ENCODE measurements around the gene IRF4. TPM values are rescaled to one million over a fixed set of nuclear protein-coding genes. Genes with fewer than 3 reads are reported as not detected.

The IRF4 gene
- total RNA-seq, 1 donor from 2014 or later, result 2.9 TPM

DNA sequence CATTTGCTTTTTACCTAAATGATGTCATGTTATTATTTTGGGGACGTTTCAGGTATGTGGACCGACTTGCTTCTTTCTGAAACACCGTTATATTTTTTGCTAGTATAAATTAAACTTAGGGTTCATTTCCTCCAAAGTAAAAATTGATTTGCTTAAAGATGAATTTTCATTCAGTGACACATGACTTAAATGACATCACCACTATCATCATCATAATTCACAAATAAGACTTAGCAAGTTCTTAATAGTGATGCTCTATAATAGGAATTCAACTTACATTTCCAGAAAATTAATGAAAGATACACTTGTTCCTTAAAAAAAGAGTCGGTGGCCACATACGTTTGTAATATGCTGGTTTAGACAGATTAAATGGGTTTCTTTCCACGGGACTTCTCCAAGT is 9.3 kb downstream of the IRF4 start:
- Histone ChIP-seq H3K4me1 (no peaks in the 10 kb centered on the region), H3K36me3 (no peaks in the 10 kb centered on the region), H3K27ac (no peak overlapping the region), H3K4me3 (no peak overlapping the region), H3K9me3 (no peaks in the 10 kb centered on the region), H3K27me3 (no peaks in the 10 kb centered on the region)
- no peak for DNase-seq (ENCODE audit: extremely low spot score in 2 of 2)
- intact Hi-C loops (cut with DNase I), result no loop called here
- TF ChIP-seq, protein P1, sequence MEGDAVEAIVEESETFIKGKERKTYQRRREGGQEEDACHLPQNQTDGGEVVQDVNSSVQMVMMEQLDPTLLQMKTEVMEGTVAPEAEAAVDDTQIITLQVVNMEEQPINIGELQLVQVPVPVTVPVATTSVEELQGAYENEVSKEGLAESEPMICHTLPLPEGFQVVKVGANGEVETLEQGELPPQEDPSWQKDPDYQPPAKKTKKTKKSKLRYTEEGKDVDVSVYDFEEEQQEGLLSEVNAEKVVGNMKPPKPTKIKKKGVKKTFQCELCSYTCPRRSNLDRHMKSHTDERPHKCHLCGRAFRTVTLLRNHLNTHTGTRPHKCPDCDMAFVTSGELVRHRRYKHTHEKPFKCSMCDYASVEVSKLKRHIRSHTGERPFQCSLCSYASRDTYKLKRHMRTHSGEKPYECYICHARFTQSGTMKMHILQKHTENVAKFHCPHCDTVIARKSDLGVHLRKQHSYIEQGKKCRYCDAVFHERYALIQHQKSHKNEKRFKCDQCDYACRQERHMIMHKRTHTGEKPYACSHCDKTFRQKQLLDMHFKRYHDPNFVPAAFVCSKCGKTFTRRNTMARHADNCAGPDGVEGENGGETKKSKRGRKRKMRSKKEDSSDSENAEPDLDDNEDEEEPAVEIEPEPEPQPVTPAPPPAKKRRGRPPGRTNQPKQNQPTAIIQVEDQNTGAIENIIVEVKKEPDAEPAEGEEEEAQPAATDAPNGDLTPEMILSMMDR (IDR thresholded peaks at IDR 0.05), result no peak
- TF ChIP-seq POLR2A (IDR thresholded peaks at IDR 0.05), result no peak
- TF ChIP-seq POLR2AphosphoS5 (IDR thresholded peaks at IDR 0.05; ENCODE audit: insufficient read depth in 1 of 2, low read depth in 1 of 2), result no peak

DNA sequence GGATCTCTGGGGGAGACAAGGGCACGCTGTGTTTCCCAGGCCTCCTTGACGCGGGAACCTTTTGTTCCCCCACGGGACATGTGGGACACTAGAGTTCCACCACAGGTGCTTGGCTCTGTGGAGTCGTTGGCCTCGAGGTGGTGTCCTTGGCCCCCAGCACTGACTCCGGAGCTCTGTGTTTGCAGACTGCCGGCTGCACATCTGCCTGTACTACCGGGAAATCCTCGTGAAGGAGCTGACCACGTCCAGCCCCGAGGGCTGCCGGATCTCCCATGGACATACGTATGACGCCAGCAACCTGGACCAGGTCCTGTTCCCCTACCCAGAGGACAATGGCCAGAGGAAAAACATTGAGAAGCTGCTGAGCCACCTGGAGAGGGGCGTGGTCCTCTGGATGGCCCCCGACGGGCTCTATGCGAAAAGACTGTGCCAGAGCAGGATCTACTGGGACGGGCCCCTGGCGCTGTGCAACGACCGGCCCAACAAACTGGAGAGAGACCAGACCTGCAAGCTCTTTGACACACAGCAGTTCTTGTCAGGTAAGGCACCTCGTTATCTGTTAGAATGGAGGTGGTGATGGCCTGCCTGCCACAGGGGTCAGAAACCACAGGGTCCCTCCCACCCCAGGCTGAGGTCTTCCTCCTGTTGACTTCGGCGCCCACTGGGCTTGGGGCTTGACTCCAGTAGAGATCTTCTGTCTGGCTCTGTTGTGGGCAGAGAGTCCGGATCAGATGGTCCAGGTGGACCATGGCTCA is 9.9 kb downstream of the IRF4 start:
- Histone ChIP-seq H3K4me1 (no peaks in the 10 kb centered on the region), H3K27ac (no peak overlapping the region), H3K4me3 (no peak overlapping the region), H3K9me3 (no peaks in the 10 kb centered on the region), H3K27me3 (no peaks in the 10 kb centered on the region), H3K36me3 (no peaks in the 10 kb centered on the region)
- DNase-seq (ENCODE audit: extremely low spot score in 2 of 2), result no peak
- intact Hi-C loops (cut with DNase I), result no loop called here
- TF ChIP-seq POLR2A (IDR thresholded peaks at IDR 0.05), result no peak

DNA sequence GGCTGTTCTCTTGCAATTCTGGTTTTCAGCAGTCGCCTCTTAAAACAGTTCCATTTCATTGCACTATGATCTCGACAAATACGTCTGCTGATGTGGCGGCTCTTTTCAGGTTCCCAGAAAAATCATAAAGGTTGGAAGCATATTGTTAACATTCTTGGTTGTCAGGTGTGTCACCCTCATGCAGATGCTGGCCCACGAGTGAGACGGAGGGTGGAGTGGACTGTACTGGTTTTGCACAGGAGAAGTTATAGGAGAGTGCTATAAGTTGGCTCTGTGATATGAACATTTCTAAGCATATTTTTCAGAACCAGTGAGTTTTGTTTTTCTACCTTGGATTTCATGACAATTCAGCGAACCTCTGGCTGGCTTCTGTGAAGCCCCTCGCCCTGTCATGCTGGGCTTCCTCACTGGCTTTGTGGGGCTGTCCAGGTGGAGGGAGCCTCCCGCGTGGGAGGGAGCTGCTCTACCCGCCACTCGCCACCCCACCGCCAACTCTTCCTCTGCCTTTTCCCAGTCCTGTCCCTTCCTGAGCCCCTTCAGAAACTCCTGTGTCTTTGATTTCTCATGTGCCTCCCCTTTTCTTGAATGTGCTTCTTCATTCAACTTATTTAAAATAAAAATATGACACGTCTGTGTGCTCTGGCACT is 10.6 kb downstream of the IRF4 start:
- TF ChIP-seq POLR2AphosphoS5 (IDR thresholded peaks at IDR 0.05; ENCODE audit: insufficient read depth in 1 of 2, low read depth in 1 of 2) (no peak), POLR2A (IDR thresholded peaks at IDR 0.05) (no peak)
- TF ChIP-seq, protein P1 (IDR thresholded peaks at IDR 0.05), result no peak
- DNase-seq (ENCODE audit: extremely low spot score in 2 of 2), result no peak
- H3K27ac ChIP-seq, result no peak overlapping the region
- no peaks in the 10 kb centered on the region for H3K9me3 ChIP-seq
- no peaks in the 10 kb centered on the region for H3K27me3 ChIP-seq
- no peaks in the 10 kb centered on the region for H3K36me3 ChIP-seq
- no peaks in the 10 kb centered on the region for H3K4me1 ChIP-seq
- intact Hi-C loops (cut with DNase I), result no loop called here
- H3K4me3 ChIP-seq, result no peak overlapping the region

DNA sequence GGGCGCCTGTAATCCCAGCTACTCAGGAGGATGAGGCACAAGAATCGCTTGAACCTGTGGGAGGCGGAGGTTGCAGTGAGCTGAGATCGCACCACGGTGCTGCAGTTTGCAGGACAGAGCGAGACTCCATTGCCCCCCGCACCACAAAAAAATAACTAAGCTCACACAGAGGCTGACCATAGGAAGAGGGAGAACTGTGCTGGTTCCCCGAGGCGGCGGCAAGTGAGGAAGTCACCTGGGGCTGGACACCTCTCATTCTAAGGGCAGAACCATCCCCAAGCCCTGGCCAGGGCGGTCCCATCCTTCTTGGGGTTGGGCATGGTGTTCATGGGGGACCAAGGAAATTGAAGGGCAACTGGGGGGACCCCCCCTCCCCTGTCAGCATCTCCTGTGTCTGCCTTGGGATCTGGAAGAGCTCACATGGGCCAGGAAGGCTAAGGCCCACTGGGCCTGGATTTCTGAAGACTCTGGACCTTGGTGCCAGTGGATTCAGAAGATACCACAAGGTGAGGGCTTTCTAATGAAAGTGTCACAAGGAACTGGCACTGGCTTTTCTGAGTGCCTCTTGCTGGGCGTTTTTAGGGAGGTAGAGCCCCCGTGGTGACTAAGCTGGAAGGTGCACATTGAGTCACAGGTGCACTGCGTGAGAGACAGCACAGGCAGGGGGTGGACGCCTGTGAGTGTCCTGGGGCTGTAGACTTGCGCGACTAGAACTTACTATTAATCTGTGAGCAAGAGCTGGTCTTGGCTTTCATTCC is 11.5 kb downstream of the IRF4 start:
- Histone ChIP-seq H3K9me3 (no peaks in the 10 kb centered on the region), H3K27me3 (no peaks in the 10 kb centered on the region), H3K27ac (no peak overlapping the region), H3K4me3 (no peak overlapping the region), H3K4me1 (no peaks in the 10 kb centered on the region), H3K36me3 (no peaks in the 10 kb centered on the region)
- TF ChIP-seq, protein P1 (IDR thresholded peaks at IDR 0.05), result no peak
- TF ChIP-seq POLR2A (IDR thresholded peaks at IDR 0.05) (no peak), POLR2AphosphoS5 (IDR thresholded peaks at IDR 0.05; ENCODE audit: insufficient read depth in 1 of 2, low read depth in 1 of 2) (no peak)
- intact Hi-C loops (cut with DNase I), result no loop called here
- no peak for DNase-seq (ENCODE audit: extremely low spot score in 2 of 2)

DNA sequence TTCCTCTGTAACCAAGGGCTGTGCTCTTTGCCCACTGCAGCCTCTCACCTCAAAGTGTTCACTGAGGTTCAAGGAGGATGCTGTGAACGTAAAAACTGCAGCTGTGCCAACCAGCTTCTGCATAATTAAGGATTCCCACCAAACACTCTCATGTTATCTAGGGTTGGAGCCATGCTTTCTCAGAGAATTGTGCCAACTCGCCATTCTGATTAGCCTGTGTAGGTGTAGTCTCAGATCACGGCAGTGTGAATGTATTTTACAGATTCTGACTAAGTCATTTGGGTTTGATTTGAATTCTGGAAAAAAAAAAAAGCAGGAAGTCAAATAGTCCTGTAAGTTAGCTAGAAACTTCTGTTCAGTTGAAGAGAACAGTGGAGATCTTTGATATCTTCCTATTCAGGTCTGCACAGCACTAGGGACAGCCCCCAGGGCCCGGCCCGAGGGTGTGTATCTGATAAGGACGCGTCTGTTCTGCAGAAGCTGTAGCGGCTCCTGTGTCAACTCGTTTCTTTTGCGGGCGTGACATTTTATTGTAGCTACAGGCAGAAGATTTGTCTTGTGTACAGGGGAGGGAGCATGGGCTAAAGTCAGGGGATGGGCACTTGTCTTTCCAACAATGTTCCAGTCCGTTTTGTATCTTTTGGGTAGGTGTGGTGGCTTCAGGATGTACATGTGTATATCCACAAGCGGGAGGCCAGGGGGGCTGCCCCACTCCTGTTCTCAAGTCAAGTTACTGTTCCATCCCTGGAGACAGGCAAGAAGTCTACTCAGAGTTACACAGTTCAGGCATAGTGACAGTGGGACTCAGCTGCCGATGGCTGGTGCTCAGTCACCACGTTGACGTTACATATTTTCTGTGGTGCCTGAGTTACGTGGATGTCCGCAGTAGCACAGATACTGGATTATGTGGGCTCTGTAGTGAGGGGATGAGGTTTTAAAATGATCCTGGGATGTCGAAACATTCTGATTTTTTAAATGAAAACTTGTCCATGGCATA is 12.4 kb downstream of the IRF4 start:
- intact Hi-C loops (cut with DNase I), result no loop called here
- H3K27ac ChIP-seq, result no peak overlapping the region
- H3K36me3 ChIP-seq, result no peaks in the 10 kb centered on the region
- H3K4me1 ChIP-seq, result no peaks in the 10 kb centered on the region
- no peak overlapping the region for H3K4me3 ChIP-seq
- TF ChIP-seq POLR2AphosphoS5 (IDR thresholded peaks at IDR 0.05; ENCODE audit: insufficient read depth in 1 of 2, low read depth in 1 of 2) (no peak), POLR2A (IDR thresholded peaks at IDR 0.05) (no peak)
- TF ChIP-seq, protein P1 (IDR thresholded peaks at IDR 0.05), result no peak
- H3K9me3 ChIP-seq, result no peaks in the 10 kb centered on the region
- no peak for DNase-seq (ENCODE audit: extremely low spot score in 2 of 2)
- H3K27me3 ChIP-seq, result no peaks in the 10 kb centered on the region
